Activated T-helper 1 cell treated with Interleukin-2 at 50 U/mL for 16 hours (primary cell): ENCODE measurements around the gene KMT2A.
"Not testable (repeated sequence)": the region's sequence is repeated elsewhere in the genome, so short reads cannot be mapped to it uniquely, and the experiment has no call there.

Experiments used
- DNase-seq: peaks from one replicate; pipeline ENCODE4 v3.0.0-alpha.2; 2020; ENCODE audit warnings: low read depth

Gene KMT2A

DNA sequence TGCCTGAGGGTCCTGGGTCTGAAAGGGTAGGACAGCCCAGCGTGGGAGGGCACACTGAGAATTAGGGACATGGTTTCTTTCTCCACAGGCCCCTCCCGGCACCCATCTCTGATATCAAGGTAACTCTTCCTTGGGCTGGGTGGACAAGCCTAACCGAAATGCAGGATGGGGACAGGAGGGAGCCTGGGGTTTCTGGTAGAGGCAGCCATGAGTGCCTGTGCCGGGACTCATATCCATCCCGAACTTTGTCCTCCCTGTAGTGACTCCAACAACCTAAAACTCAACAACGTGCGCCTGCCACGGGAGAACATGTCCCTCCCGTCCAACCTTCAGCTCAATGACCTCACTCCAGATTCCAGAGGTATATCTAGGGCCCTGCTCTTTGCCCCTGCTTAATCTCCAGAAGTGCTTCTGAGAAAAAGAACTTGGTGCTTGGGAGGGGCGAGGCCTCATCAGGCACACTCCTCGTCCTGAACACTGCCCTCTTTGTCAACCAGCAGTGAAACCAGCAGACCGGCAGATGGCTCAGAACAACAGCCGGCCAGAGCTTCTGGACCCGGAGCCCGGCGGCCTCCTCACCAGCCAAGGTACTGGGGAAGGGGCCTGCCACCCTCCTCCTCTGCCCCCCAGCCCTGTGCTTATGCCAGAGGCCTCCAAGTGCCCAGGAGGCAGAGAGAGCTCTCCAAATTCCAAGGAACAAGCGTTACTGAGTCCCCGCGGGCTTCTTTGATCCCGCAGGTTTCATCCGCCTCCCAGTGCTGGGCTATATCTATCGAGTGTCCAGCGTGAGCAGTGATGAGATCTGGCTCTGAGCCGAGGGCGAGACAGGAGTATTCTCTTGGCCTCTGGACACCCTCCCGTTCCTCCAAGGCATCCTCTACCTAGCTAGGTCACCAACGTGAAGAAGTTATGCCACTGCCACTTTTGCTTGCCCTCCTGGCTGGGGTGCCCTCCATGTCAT is 97.8 kb downstream of the KMT2A start:
- no peak for DNase-seq

DNA sequence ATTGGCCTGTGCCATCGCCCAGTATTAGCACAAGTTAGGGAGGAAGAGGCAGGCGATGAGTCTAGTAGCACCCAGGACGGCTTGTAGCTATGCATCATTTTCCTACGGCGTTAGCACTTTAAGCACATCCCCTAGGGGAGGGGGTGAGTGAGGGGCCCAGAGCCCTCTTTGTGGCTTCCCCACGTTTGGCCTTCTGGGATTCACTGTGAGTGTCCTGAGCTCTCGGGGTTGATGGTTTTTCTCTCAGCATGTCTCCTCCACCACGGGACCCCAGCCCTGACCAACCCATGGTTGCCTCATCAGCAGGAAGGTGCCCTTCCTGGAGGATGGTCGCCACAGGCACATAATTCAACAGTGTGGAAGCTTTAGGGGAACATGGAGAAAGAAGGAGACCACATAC is 99.0 kb downstream of the KMT2A start:
- no peak for DNase-seq

DNA sequence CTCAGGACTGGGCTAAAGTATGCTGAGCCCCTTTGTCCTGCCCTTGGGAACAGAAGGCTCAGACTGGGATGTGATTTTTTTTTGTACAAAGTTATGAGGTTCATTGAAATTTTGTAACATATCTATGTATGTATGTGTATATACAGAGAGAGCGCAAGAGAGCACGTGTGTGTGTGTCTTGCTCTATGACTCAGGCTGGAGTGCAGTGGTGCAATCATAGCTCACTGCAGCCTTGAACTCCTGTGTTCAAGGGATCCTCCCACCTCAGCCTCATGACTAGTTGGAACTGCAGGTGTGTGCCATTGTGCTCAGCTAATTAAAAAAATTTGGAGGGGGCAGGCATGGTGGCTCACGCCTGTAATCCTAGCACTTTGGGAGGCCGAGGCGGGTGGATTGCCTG is 100.4 kb downstream of the KMT2A start:
- no peak for DNase-seq

DNA sequence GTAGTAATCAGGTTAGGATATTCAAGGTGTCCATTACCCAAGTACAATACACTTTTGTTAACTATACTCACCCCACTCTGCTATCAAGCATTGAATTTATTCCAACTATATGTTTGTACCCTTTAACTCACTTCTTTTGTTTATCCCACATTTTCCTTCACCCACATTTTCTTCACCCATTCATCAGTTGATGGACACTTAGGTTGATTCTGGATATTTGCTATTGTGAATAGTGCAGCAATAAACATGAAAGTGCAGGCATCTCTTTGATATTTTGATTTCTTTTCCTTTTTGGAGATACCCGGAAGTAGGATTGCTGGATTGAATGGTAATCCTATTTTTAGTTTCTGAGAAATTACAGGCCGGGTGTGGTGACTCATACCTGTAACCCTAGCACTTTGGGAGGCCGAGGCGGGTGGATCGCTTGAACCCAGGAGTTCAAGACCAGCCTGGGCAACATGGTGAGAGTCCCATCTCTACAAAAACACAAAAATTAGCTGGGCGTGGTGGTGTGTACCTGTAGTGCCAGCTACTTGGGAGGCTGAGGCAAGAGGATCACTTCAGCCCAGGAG is 101.2 kb downstream of the KMT2A start:
- DNase-seq: no peak

DNA sequence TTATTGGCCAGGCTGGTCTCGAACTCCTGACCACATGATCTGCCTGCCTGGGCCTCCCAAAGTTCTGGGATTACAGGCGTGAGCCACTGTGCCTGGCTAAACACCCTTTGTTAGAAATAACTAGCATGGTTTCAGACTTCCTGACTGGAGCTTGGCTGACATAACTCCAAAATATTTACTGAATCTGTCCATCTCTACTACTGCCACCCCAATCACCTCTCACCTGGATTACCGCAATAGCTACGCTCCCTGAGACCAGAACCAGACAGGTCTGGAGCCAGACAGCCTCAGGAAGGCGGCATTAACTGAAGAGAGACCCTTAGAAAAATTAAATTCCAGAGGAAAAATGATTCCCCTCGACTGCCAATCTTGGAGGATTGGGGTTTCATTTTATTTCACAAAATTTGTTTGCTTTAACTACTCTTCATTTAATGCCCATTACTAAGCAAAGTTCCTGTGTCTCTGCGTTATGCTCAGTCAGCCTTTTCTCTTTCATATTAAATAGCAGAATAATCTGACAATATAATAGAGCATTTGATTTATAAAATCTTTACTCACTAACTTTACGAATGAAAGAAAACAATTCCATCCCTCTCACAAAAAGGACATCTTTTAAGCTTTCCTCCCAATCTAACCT is 107.8 kb downstream of the KMT2A start:
- DNase-seq: no peak

DNA sequence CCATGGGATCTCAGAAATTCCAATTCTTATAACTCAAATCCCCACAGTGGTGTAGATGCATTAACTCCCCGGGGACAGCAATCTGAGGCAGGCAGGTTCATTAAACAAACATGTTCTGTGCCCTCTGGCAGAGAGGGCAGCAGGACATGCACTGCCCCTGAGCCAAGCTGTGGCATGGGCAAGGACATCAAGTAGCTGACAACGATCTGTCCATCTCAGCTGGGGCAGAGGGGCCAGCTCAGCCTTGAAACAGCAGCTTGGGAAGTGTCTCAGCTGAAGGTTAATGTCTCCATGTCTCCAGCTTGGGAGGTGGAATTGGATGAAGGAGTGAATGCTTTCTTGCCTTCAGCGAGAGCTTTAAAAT is 108.3 kb downstream of the KMT2A start:
- no peak for DNase-seq

DNA sequence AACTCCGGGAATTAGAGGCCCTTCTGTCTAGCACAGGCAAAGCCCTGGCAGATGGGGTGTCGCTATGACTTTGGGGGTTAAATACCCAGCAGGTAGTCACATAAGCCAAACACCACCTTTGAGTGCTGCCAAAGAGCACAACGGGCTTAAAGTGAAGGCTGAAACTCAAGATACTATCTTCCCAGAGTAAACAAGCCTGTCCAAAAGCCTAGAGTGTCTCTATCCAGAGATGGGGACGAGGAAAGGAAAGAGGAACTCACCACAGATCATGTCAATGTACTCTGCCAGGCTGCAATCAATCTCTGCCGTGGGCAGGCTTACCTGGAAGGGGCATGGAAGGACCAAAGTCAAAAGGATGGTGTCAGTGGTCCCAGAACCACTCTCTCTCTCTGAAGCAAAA is 109.2 kb downstream of the KMT2A start:
- DNase-seq: no peak

DNA sequence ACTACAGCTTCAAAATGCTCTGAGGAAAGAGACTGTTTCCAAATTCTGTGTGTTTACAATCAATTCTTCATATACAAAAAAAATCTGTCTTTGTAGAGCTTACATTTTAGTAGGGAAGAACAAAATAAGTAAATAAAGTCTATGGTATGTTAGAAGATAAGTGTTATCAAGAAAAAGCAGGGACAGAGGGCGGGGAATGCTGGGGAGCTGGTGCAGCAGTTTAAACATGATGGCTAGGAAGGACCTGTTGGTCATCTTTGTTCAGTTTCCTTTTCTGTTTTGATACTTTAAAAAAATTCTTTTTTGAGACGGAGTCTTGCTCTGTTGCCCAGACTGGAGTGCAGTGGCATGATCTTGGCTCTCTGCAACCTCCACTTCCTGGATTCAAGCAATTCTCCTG is 110.8 kb downstream of the KMT2A start:
- no peak for DNase-seq

DNA sequence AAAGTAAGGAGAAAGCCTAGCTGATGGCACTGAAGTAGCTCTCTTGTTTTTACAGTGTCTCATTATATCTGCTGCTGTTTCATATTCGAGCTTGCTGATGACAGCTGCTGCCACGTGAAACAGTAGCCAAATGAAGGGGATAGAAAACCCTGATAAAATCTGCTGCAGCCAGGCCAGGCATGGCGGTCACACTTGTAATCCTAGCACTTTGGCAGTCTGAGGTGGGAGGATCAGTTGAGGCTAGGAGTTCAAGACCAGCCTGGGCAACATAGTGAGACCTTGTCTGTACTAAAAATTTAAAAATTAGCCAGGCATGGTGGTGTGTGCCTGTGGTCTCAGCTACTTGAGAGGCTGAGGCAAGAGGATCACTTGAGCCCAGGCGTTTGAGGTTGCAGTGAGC is 116.0 kb downstream of the KMT2A start:
- DNase-seq: no peak

DNA sequence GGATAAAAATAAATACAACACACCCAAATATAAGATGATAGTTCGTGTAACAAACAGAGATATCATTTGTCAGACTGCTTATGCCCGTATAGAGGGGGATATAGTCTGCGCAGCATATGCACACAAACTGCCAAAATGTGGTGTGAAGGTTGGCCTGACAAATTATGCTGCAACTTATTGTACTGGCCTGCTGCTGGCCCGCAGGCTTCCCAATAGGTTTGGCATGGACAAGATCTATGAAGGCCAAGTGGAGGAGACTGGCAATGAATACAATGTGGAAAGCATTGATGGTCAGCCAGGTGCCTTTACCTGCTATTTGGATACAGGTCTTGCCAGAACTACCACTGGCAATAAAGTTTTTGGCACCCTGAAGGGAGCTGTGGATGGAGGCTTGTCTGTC is 124.5 kb downstream of the KMT2A start:
- DNase-seq: no peak

DNA sequence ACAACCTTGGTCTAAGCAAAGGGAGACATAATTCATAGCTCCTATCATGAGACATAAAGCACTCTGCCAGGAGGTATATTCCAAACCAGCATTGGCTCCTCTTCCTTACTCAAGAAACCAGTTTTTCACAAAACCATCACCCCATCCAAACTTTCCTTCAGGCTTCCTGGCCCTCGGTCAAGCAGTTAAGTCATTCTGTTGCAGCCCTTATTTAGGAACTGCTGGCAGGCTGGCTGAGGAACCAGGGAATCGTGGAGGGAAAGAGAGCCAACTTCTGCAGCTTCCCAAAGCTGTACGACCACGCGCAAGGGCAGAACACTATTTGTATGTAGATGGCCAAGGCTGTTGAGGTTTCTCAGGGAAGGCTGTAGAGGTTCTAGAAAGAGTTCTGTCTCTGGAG is 128.8 kb downstream of the KMT2A start:
- no peak for DNase-seq

DNA sequence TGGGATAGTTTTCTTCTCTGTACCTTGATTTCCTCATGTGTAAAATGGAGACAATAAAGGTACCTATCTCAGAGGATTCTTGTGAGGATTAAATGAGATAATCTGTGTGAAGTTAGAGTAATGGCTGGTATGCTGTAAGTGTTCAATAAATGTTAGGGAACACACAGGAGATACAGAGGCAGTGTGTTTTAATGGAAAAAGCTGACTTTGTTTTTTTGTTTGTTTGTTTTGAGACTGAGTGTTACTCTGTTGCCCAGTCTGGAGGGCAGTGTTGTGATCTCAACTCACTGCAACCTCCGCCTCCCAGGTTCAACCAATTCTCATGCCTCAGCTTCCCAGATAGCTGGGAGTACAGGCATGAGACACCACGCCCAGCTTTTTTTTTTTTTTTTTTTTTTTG is 133.4 kb downstream of the KMT2A start:
- DNase-seq: no peak

DNA sequence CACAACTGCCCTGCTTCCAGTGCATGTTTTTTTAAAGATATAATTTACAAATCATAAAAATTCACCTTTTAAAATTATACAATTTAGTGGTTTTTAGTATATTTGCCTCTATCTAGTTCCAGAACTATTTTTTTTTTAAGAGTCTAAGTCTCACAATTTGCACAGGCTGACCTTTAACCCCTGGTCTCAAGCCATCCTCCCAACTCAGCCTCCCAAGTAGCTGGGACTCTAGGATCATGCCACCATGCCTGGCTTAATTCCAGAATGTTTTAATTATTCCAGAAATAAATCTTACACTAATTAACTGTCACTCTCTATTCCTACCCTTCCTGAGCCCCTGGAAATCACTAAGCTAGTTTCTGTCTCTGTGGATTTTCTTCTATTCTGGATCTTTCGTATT is 134.5 kb downstream of the KMT2A start:
- no peak for DNase-seq

DNA sequence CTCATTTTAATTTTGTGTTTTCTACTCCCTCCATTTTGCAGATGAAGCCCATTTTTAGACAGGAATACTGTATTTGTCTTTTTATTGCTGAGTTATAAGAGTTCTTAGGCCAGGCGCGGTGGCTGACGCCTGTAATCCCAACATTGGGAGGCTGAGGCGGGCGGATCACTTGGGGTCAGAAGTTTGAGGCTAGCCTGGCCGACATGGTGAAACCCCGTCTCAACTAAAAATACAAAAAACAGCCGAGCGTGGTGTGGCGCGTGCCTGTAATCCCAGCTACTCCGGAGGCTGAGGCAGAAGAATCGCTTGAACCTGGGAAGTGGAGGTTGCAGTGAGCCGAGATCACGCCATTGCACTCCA is 135.4 kb downstream of the KMT2A start:
- not testable (repeated sequence) for DNase-seq

DNA sequence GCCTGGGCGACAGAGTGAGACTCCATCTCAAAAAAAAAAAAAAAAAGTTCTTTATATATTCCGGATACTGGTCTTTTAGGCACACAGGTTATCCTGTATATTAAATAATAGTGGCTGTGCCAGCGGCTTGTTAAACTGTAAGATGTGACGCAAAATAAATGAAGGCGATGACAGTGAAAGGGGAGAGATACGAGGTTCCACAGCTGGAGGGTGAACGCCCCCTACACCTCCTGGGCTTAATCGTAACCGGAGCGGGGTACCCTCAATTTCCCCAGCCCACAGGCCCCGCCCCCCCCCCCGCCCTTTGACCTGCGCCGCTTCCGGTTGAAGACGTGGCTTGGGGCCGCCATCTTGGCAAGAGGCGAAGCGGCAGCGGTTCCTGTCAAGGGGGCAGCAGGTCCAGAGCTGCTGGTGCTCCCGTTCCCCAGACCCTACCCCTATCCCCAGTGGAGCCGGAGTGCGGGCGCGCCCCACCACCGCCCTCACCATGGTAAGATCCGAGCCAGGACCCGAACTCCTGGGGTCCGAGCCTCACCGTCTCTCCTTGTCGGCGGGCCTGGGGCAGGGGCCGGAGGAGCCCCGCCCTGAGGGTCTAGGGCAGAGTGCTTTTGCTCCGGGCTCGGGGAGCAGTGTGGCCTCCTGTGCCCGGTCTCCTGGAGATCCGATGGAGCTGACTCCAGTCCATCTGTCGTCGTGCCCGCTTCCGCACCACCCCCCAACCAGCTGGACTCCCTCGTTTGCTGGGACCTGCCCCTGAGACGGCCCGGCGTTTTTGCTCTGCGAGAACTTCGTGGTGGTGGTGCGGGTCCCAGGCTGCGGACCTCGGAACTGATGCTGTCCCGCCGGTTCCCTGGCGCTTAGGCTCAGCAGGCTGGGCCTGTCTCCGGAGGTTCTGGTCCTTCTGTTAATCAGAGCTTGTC is 136.0 kb downstream of the KMT2A start, which contains the start of gene ARCN1:
Gene ARCN1, plus strand, starts transcription at position 349 of the 920 bp plus-strand sequence. Its CDS starts 139 bp downstream, at position 488.
- DNase-seq: peak; percentile 67

DNA sequence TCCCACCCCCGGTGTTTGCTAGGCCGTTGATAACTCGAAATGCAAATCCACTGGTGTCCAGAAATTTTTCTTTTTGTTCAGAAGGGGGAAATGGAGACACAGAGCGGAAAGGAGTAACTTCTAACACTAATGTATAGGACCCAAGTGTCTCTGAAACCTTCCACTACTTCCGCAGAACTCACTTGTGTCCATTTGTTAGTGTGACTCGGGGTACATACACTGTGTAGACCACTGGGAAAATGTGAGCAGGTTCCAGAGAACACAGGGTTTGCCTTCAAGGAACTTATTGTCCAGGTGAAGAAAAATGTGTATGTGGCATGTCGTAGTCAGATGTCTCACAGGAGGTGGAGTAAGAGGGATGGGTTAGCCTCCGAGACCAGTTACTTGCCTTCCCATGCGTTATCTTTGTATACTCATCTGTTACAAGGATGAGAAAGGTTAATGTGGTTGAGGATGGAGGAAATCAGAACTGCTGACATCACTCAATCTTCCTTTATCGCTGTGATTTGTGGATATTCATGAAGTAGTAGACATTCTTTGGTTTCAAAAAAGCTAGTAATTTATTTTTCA is 136.8 kb downstream of the KMT2A start:
- DNase-seq: no peak

DNA sequence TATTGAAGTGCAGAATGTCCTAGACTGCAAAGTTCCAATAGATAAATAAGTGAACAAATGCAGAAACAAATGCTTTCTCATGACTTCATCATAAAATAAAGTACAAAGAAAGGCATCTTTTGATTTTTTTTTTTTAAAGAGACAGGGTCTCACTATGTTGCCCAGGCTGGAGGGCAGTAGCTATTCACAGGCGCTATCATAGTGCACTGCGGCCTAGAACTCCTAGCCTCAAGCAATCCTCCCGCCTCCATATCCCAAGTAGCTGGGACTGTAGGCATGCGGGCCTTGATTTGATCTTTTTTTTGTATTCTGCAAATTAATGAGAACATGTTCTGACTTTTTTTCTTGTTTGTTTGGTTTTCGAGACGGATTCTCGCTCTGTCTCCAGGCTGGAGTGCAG is 138.3 kb downstream of the KMT2A start:
- no peak for DNase-seq
